Chondrocyte (in vitro differentiated cells): ENCODE data around the gene CACNA1C. TPM values are rescaled to one million over a fixed set of nuclear protein-coding genes. Genes with fewer than 3 reads are reported as not detected.

Experiments
- DNase-seq: peaks from one replicate; pipeline ENCODE4 v3.0.0; 2021; ENCODE audit warnings: mixed read lengths, low spot score
- H3K27ac Mint-ChIP-seq: one replicate; pipeline ENCODE4 v1.8.0; 2021; ENCODE audit warnings: mild to moderate bottlenecking, moderate library complexity, mixed read lengths; ENCODE audit not compliant: unreplicated experiment
- H3K27me3 Mint-ChIP-seq: 2 replicates; pipeline ENCODE4 v1.8.0; 2021; ENCODE audit warnings: low read depth, mixed read lengths
- H3K36me3 Mint-ChIP-seq: 2 replicates; pipeline ENCODE4 v1.8.0; 2021; ENCODE audit warnings: low read depth, mixed read lengths
- H3K4me1 Mint-ChIP-seq: 2 replicates; pipeline ENCODE4 v1.8.0; 2021; ENCODE audit warnings: low read depth, mild to moderate bottlenecking, mixed read lengths
- H3K4me3 Mint-ChIP-seq: one replicate; pipeline ENCODE4 v1.8.0; 2021; ENCODE audit warnings: mild to moderate bottlenecking, moderate library complexity, mixed read lengths; ENCODE audit not compliant: unreplicated experiment
- H3K9me3 Mint-ChIP-seq: 2 replicates; pipeline ENCODE4 v1.8.0; 2021; ENCODE audit warnings: low read depth, mixed read lengths
- CTCF ChIP-seq: fragments of 200-600 bp; sonication (generic); IDR thresholded peaks from 2 replicates; pipeline ENCODE4 v1.5.0; 2021; ENCODE audit warnings: antibody characterized with exemption, mild to moderate bottlenecking, moderate library complexity
- total RNA-seq: library from RNA; stranded (reverse); gene quantifications from 3 replicates; pipeline ENCODE4 v1.2.1, GENCODE V29; 2021

CACNA1C gene
- total RNA-seq, 1 donor from 2014 or later = 27.0 TPM

GRCh38 chr12:2351161-2351560 is 298.4 kb downstream of the CACNA1C start:
- no peak overlapping the region for H3K4me3 Mint-ChIP-seq
- no peaks in the 10 kb centered on the region for H3K27me3 Mint-ChIP-seq
- no peak for TF ChIP-seq CTCF
- peaks cover 30% of the 10 kb centered on the region for H3K4me1 Mint-ChIP-seq
- no peak overlapping the region for H3K27ac Mint-ChIP-seq
- H3K36me3 Mint-ChIP-seq = no peaks in the 10 kb centered on the region
- H3K9me3 Mint-ChIP-seq = no peaks in the 10 kb centered on the region
- no peak for DNase-seq

- H3K27me3 Mint-ChIP-seq = no peaks in the 10 kb centered on the region
- DNase-seq = no peak
- H3K27ac Mint-ChIP-seq = no peak overlapping the region
- peaks cover 24% of the 10 kb centered on the region for H3K4me1 Mint-ChIP-seq
- no peak overlapping the region for H3K4me3 Mint-ChIP-seq
- H3K9me3 Mint-ChIP-seq = no peaks in the 10 kb centered on the region
- TF ChIP-seq CTCF = no peak
- H3K36me3 Mint-ChIP-seq = no peaks in the 10 kb centered on the region
These were observed 299.4 kb downstream of the CACNA1C start for GRCh38 chr12:2352203-2352602.

GRCh38 chr12:2353281-2353680 is 300.5 kb downstream of the CACNA1C start:
- DNase-seq = no peak
- Mint-ChIP-seq H3K9me3 (no peaks in the 10 kb centered on the region), H3K27me3 (no peaks in the 10 kb centered on the region), H3K36me3 (no peaks in the 10 kb centered on the region), H3K27ac (no peak overlapping the region), H3K4me3 (no peak overlapping the region), H3K4me1 (peaks cover 24% of the 10 kb centered on the region)
- no peak for TF ChIP-seq CTCF

GRCh38 chr12:2353691-2354090 is 300.9 kb downstream of the CACNA1C start:
- Mint-ChIP-seq H3K4me3 (no peak overlapping the region), H3K4me1 (peaks cover 24% of the 10 kb centered on the region), H3K36me3 (no peaks in the 10 kb centered on the region), H3K9me3 (no peaks in the 10 kb centered on the region), H3K27me3 (no peaks in the 10 kb centered on the region), H3K27ac (no peak overlapping the region)
- no peak for DNase-seq
- TF ChIP-seq CTCF = no peak

- no peak for DNase-seq
- Mint-ChIP-seq H3K36me3 (no peaks in the 10 kb centered on the region), H3K9me3 (no peaks in the 10 kb centered on the region), H3K27ac (no peak overlapping the region), H3K4me1 (peaks cover 24% of the 10 kb centered on the region), H3K4me3 (no peak overlapping the region), H3K27me3 (no peaks in the 10 kb centered on the region)
- TF ChIP-seq CTCF = no peak
These were observed 301.6 kb downstream of the CACNA1C start for GRCh38 chr12:2354151-2354991.
